Limb (tissue), 2 donors: ENCODE data around the gene PHF12.
"Not testable (repeated sequence)": the region's sequence is repeated elsewhere in the genome, so short reads cannot be mapped to it uniquely, and the experiment has no call there.

Source experiments
- DNase-seq, 2 donors: peaks; one replicate each; pipeline ENCODE4 v3.0.0-alpha.2; 2016; ENCODE audit errors: extremely low spot score in 2 of 2

PHF12 gene

GRCh38 chr17:28883967-28884702 lies 67.2 kb downstream of the PHF12 start:
- no peak for DNase-seq

GRCh38 chr17:28882154-28882895 lies 69.0 kb downstream of the PHF12 start:
- no peak for DNase-seq

GRCh38 chr17:28881533-28882056 lies 69.7 kb downstream of the PHF12 start:
- no peak for DNase-seq

GRCh38 chr17:28880572-28880945 lies 70.8 kb downstream of the PHF12 start:
- DNase-seq = no peak

- no peak for DNase-seq
Observed at GRCh38 chr17:28879886-28880571, 71.3 kb downstream of the PHF12 start.

GRCh38 chr17:28878981-28879380 lies 72.3 kb downstream of the PHF12 start:
- no peak for DNase-seq

- DNase-seq = no peak
Observed at GRCh38 chr17:28878158-28878910, 73.0 kb downstream of the PHF12 start.

- not testable (repeated sequence) for DNase-seq
Observed at GRCh38 chr17:28877150-28877711, 74.1 kb downstream of the PHF12 start.

- DNase-seq = no peak
Observed at GRCh38 chr17:28875848-28876550, 75.3 kb downstream of the PHF12 start.

- DNase-seq = no peak
Observed at GRCh38 chr17:28874750-28875149, 76.6 kb downstream of the PHF12 start.

- no peak for DNase-seq
Observed at GRCh38 chr17:28873839-28874238, 77.5 kb downstream of the PHF12 start.

- no peak for DNase-seq
Observed at GRCh38 chr17:28871056-28871579, 80.2 kb downstream of the PHF12 start.

GRCh38 chr17:28867276-28867675 lies 84.0 kb downstream of the PHF12 start:
- no peak for DNase-seq

- DNase-seq = no peak
Observed at GRCh38 chr17:28865946-28866752, 85.2 kb downstream of the PHF12 start.

- DNase-seq = no peak
Observed at GRCh38 chr17:28864991-28865849, 86.1 kb downstream of the PHF12 start.

GRCh38 chr17:28863953-28864352 lies 87.4 kb downstream of the PHF12 start:
- DNase-seq = no peak

GRCh38 chr17:28862561-28862960 lies 88.8 kb downstream of the PHF12 start:
- no peak for DNase-seq

- no peak for DNase-seq
Observed at GRCh38 chr17:28861393-28862203, 89.7 kb downstream of the PHF12 start.
